GM12865 (cell line): ENCODE data around the gene PIAS1.

Experiments
- DNase-seq: peaks from one replicate; pipeline ENCODE4 v3.0.0; 2010; ENCODE audit warnings: low read depth
- H3K4me3 ChIP-seq: 2 replicates; pipeline ENCODE4 v1.5.1; 2011; ENCODE audit warnings: mild to moderate bottlenecking, low read depth, low read length, control low read depth
- TF ChIP-seq, protein P1 (sequence below): IDR thresholded peaks from 2 replicates; pipeline ENCODE4 v1.5.1; 2011; ENCODE audit warnings: low read length, control low read depth, low read depth, inconsistent platforms; ENCODE audit not compliant: insufficient read depth; ENCODE audit errors: missing control alignments

PIAS1 gene

GRCh38 chr15:68096099-68096498 lies 42.0 kb downstream of the PIAS1 start:
- H3K4me3 ChIP-seq: no peak overlapping the region
- TF ChIP-seq, protein P1, sequence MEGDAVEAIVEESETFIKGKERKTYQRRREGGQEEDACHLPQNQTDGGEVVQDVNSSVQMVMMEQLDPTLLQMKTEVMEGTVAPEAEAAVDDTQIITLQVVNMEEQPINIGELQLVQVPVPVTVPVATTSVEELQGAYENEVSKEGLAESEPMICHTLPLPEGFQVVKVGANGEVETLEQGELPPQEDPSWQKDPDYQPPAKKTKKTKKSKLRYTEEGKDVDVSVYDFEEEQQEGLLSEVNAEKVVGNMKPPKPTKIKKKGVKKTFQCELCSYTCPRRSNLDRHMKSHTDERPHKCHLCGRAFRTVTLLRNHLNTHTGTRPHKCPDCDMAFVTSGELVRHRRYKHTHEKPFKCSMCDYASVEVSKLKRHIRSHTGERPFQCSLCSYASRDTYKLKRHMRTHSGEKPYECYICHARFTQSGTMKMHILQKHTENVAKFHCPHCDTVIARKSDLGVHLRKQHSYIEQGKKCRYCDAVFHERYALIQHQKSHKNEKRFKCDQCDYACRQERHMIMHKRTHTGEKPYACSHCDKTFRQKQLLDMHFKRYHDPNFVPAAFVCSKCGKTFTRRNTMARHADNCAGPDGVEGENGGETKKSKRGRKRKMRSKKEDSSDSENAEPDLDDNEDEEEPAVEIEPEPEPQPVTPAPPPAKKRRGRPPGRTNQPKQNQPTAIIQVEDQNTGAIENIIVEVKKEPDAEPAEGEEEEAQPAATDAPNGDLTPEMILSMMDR: no peak
- DNase-seq: no peak

DNA sequence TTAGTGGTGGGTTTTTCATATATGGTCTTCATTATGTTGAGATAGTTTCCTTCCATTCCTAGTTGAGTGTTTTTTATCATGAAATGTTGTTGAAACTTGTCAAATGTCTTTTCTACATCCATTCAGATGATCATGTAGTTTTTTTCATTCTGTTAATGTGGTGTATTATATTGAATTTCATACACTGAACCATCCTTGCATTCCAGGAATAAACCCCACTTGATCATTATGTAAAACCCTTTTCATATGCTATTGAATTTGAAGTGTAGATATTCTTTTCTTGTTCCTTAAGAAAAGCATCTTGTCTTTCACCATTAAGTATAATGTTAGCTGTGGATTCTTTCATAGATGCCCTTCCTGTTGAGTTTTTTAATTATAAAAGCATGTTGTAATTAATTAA lies 42.9 kb downstream of the PIAS1 start:
- no peak overlapping the region for H3K4me3 ChIP-seq
- no peak for DNase-seq
- TF ChIP-seq, protein P1: no peak

DNA sequence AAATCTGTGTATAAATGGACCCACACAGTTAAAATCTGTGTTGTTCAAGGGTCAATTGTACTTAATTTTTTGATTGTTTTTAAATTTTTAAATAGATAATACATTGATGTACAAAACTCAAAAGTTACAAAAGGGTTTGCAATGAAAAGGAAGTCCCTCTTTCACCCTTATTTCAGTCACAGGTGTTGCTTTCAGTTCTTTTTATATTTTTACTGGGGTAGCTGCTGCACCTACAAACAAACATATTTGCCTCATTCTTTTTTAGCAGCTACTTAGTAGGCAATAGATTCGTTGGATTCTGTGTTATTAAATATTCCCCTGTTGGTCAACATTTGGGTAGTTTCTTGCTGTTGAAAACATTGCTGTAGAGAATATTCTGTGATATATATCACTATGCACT lies 44.4 kb downstream of the PIAS1 start:
- peak overlapping the region; percentile 42 for H3K4me3 ChIP-seq
- TF ChIP-seq, protein P1: no peak
- DNase-seq: peak; percentile 42

- DNase-seq: no peak
- TF ChIP-seq, protein P1: no peak
- no peak overlapping the region for H3K4me3 ChIP-seq
Measured at GRCh38 chr15:68100194-68100593, 46.1 kb downstream of the PIAS1 start.

DNA sequence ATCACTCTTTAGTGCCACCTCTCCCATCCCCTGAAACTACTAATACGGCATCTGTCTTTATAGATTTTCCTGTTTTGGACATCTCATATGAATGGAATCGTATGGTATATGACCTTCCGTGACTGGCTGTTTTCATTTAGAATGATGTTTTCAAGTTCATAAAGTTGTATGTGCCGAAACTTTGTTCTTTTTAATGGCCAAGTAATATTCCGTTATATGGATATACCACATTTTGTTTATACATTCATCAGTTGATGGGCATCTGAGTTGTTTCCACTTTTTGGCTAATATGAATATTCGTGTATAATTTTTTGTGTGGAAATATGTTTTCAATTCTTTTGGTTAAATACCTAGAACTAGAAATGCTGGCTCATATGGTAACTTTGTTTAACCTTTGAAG lies 49.5 kb downstream of the PIAS1 start:
- no peak overlapping the region for H3K4me3 ChIP-seq
- TF ChIP-seq, protein P1: no peak
- no peak for DNase-seq

DNA sequence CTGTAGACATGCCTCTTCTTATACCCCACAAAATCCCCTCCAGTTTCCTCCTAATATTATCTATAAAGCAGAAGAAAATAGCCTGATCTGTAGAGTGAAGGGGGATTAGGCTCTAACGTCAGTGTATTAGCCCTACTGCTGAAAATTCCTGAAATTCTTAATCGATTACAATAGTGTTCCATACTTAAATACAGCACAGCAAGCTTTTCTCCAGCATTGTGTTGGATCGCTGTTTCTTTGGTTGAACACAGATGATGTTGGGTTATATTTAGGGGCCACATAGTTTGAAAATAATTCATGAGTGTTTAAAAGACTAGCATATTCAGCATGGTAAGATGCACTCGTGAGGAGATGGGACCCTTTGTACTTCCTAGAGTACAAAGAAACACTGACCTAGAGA lies 52.5 kb downstream of the PIAS1 start:
- no peak for DNase-seq
- no peak overlapping the region for H3K4me3 ChIP-seq
- TF ChIP-seq, protein P1: no peak

- no peak for DNase-seq
- no peak overlapping the region for H3K4me3 ChIP-seq
- TF ChIP-seq, protein P1: no peak
Measured at GRCh38 chr15:68107142-68107541, 53.0 kb downstream of the PIAS1 start.
